ENCODE results near the gene ZFYVE27. TPM values are rescaled to one million over a fixed set of nuclear protein-coding genes. Genes with fewer than 3 reads are reported as not detected.

ZFYVE27 gene
- total RNA-seq, 4 donors from 2014 or later: 33.4 to 46.8 (median 42.7) TPM

DNA sequence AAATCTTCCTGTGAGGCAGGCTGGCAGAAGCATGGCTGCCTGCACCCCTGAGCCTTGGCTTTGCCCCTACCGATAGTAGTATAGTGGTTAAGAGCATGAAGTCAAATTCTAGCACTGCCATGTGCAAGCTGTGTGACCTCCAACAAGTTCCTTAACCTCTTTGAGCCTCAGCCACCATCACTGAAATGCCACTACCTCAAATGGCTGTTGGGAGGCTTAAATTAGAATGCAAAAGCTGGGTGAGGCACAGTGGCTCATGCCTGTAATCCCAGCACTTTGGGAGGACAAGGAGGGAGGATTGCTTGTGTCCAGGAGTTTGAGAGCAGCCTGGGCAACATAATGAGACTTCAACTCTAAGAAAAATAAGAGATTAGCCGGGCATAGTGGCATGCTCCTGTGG, 26.5 kb downstream of the ZFYVE27 start:
- Histone ChIP-seq H3K27me3 (no peaks in the 10 kb centered on the region), H3K4me1 (peaks cover 2 to 93% (median 50%) of the 10 kb centered on the region in 4 donors), H3K9me3 (no peaks in the 10 kb centered on the region), H3K36me3 (peaks cover 0 to 41% (median 0%) of the 10 kb centered on the region in 3 donors), H3K4me3 (no peak overlapping the region), H3K27ac (peak overlapping the region; percentile 57 to 91 (median 82))
- TF ChIP-seq, protein P1, sequence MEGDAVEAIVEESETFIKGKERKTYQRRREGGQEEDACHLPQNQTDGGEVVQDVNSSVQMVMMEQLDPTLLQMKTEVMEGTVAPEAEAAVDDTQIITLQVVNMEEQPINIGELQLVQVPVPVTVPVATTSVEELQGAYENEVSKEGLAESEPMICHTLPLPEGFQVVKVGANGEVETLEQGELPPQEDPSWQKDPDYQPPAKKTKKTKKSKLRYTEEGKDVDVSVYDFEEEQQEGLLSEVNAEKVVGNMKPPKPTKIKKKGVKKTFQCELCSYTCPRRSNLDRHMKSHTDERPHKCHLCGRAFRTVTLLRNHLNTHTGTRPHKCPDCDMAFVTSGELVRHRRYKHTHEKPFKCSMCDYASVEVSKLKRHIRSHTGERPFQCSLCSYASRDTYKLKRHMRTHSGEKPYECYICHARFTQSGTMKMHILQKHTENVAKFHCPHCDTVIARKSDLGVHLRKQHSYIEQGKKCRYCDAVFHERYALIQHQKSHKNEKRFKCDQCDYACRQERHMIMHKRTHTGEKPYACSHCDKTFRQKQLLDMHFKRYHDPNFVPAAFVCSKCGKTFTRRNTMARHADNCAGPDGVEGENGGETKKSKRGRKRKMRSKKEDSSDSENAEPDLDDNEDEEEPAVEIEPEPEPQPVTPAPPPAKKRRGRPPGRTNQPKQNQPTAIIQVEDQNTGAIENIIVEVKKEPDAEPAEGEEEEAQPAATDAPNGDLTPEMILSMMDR (IDR thresholded peaks at IDR 0.05): no peak
- TF ChIP-seq POLR2A (IDR thresholded peaks at IDR 0.05): no peak
- no peak for TF ChIP-seq EP300 (IDR thresholded peaks at IDR 0.05)
- 50 to 52% methylated on average over 2 of the region's 2 CpGs for WGBS, 2 donors
- no peak for DNase-seq (ENCODE audit: low spot score in 2 of 2)

DNA sequence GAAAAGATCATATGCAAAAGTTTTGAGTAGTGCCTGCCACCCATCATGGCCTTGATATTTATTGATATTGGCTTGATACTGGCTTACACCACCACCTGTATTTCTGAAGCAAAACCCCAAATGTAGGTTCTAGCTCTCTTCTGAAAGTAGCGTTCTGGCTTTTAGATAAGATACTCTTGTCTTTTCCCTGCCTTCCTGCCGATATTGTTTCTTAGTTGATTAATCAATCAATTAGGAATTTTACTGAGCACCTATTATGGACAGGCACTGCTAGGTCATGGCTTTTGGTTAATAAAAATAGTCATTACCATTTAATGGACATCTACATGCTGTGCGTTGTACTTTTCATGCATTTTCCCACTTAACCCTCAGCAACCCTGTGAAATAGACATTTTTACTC, 27.0 kb downstream of the ZFYVE27 start:
- Histone ChIP-seq H3K27ac (peak overlapping the region; percentile 57 to 91 (median 82)), H3K4me1 (peaks cover 2 to 97% (median 51%) of the 10 kb centered on the region in 4 donors), H3K4me3 (no peak overlapping the region), H3K9me3 (no peaks in the 10 kb centered on the region), H3K36me3 (peaks cover 0 to 37% (median 0%) of the 10 kb centered on the region in 3 donors), H3K27me3 (no peaks in the 10 kb centered on the region)
- no peak for DNase-seq (ENCODE audit: low spot score in 2 of 2)
- TF ChIP-seq EP300 (IDR thresholded peaks at IDR 0.05): no peak
- TF ChIP-seq, protein P1 (IDR thresholded peaks at IDR 0.05): no peak
- no peak for TF ChIP-seq POLR2A (IDR thresholded peaks at IDR 0.05)
- 82 to 86% methylated on average over 3 of the region's 3 CpGs for WGBS, 2 donors

GRCh38 chr10:97764519-97764931, 27.6 kb downstream of the ZFYVE27 start:
- TF ChIP-seq, protein P1 (IDR thresholded peaks at IDR 0.05): no peak
- TF ChIP-seq EP300 (IDR thresholded peaks at IDR 0.05) (peak in 1 of 2 donors; percentile 58), POLR2A (IDR thresholded peaks at IDR 0.05) (peak in 1 of 2 donors; percentile 29)
- 55 to 71% methylated on average over 7 of the region's 7 CpGs for WGBS, 2 donors
- peak overlapping the region; percentile 57 to 91 (median 82) for H3K27ac ChIP-seq

GRCh38 chr10:97765201-97765600, 28.3 kb downstream of the ZFYVE27 start:
- Histone ChIP-seq H3K36me3 (peaks cover 0 to 24% (median 0%) of the 10 kb centered on the region in 3 donors), H3K9me3 (no peaks in the 10 kb centered on the region), H3K4me3 (no peak overlapping the region), H3K27ac (peak overlapping the region; percentile 57 to 91 (median 82)), H3K4me1 (peaks cover 0 to 86% (median 42%) of the 10 kb centered on the region in 4 donors), H3K27me3 (peaks cover 0 to 2% of the 10 kb centered on the region in 2 donors)
- TF ChIP-seq, protein P1 (IDR thresholded peaks at IDR 0.05): no peak
- TF ChIP-seq POLR2A (IDR thresholded peaks at IDR 0.05): no peak
- no peak for TF ChIP-seq EP300 (IDR thresholded peaks at IDR 0.05)
- no peak for DNase-seq (ENCODE audit: low spot score in 2 of 2)
- WGBS, 2 donors: 81 to 91% methylated on average over 10 to 15 of the region's 15 CpGs

More at GRCh38 chr10:97764519-97764931, 27.6 kb downstream of the ZFYVE27 start:
- H3K36me3 ChIP-seq: peaks cover 0 to 31% (median 0%) of the 10 kb centered on the region in 3 donors
- DNase-seq (ENCODE audit: low spot score in 2 of 2): peak in 1 of 2 donors; percentile 25
- H3K4me3 ChIP-seq: no peak overlapping the region
- no peaks in the 10 kb centered on the region for H3K27me3 ChIP-seq
- H3K9me3 ChIP-seq: no peaks in the 10 kb centered on the region
- peaks cover 2 to 93% (median 49%) of the 10 kb centered on the region in 4 donors for H3K4me1 ChIP-seq

GRCh38 chr10:97766106-97766810, 29.3 kb downstream of the ZFYVE27 start:
- H3K9me3 ChIP-seq: no peaks in the 10 kb centered on the region
- peaks cover 0 to 84% (median 35%) of the 10 kb centered on the region in 4 donors for H3K4me1 ChIP-seq
- peaks cover 0 to 13% of the 10 kb centered on the region in 2 donors for H3K27me3 ChIP-seq
- H3K4me3 ChIP-seq: no peak overlapping the region
- H3K27ac ChIP-seq: peak overlapping the region; percentile 13 to 91 (median 82)
- H3K36me3 ChIP-seq: peaks cover 0 to 15% (median 0%) of the 10 kb centered on the region in 3 donors
- 80 to 81% methylated on average over 13 of the region's 13 CpGs for WGBS, 2 donors
- no peak for DNase-seq (ENCODE audit: low spot score in 2 of 2)
- TF ChIP-seq POLR2A (IDR thresholded peaks at IDR 0.05) (no peak), EP300 (IDR thresholded peaks at IDR 0.05) (no peak)
- TF ChIP-seq, protein P1 (IDR thresholded peaks at IDR 0.05): no peak
